Esophagus (tissue), 2 donors: ENCODE measurements around the gene USO1. TPM values are rescaled to one million over a fixed set of nuclear protein-coding genes. Genes with fewer than 3 reads are reported as not detected.
"Not testable (repeated sequence)": the region's sequence is repeated elsewhere in the genome, so short reads cannot be mapped to it uniquely, and the experiment has no call there.

ENCODE experiments used
- H3K27ac ChIP-seq, 2 donors: one replicate each; pipeline ENCODE4 v1.5.1; 2013; ENCODE audit warnings: low read depth in 2 of 2, mild to moderate bottlenecking in 2 of 2, inconsistent platforms in 1 of 2, low read length in 1 of 2, moderate library complexity in 1 of 2
- H3K27me3 ChIP-seq, 2 donors: one replicate each; pipeline ENCODE4 v1.6.1; 2013; ENCODE audit warnings: low read length in 2 of 2, control low read depth in 1 of 2, mild to moderate bottlenecking in 1 of 2; ENCODE audit not compliant: insufficient read depth in 2 of 2, control insufficient read depth in 1 of 2
- H3K36me3 ChIP-seq, 2 donors: one replicate each; pipeline ENCODE4 v1.6.1; 2013; ENCODE audit warnings: low read length in 1 of 2; ENCODE audit not compliant: control insufficient read depth in 2 of 2, insufficient read depth in 2 of 2
- H3K4me1 ChIP-seq, 2 donors: one replicate each; pipeline ENCODE4 v1.6.1; 2013; ENCODE audit warnings: low read length in 1 of 2; ENCODE audit not compliant: control insufficient read depth in 2 of 2, insufficient read depth in 2 of 2
- H3K4me3 ChIP-seq, 2 donors: one replicate each; pipeline ENCODE4 v1.5.1; 2013; ENCODE audit warnings: low read length in 2 of 2, mild to moderate bottlenecking in 2 of 2, low read depth in 1 of 2, moderate library complexity in 1 of 2
- H3K9me3 ChIP-seq, 2 donors: one replicate each; pipeline ENCODE4 v1.6.1; 2013; ENCODE audit warnings: mild to moderate bottlenecking in 2 of 2, low read depth in 1 of 2, low read length in 1 of 2, moderate library complexity in 1 of 2; ENCODE audit not compliant: control insufficient read depth in 2 of 2, insufficient read depth in 1 of 2
- WGBS, 2 donors: extraction: QIAGEN DNeasy Blood & Tissue Kit; methylation state at CpG; one replicate each; pipeline ENCODE4 v1.1.7; 2013; 5-methylcytosine and 5-hydroxymethylcytosine counted together
- polyA plus RNA-seq, 2 donors: library from polyadenylated mRNA; stranded (reverse); fragments of 200-250 nt; gene quantifications; one replicate each; pipeline ENCODE4 v1.2.3, GENCODE V29; 2013
- donor health status: healthy with polysubstance abuse.
- donor health status: Bipolar disorder and iron deficiency.

USO1 gene
- polyA plus RNA-seq, 2 donors: 33.0 to 33.6 TPM

GRCh38 chr4:75781305-75781704, 56.9 kb downstream of the USO1 start:
- no peak overlapping the region for H3K4me3 ChIP-seq
- H3K9me3 ChIP-seq: no peaks in the 10 kb centered on the region
- H3K36me3 ChIP-seq: peaks cover 2 to 3% of the 10 kb centered on the region in 2 donors
- no peaks in the 10 kb centered on the region for H3K27me3 ChIP-seq
- H3K27ac ChIP-seq: no peak overlapping the region
- no peaks in the 10 kb centered on the region for H3K4me1 ChIP-seq

- Histone ChIP-seq H3K36me3 (peaks cover 0 to 3% of the 10 kb centered on the region in 2 donors), H3K27ac (no peak overlapping the region), H3K27me3 (no peaks in the 10 kb centered on the region), H3K4me1 (no peaks in the 10 kb centered on the region), H3K9me3 (no peaks in the 10 kb centered on the region), H3K4me3 (no peak overlapping the region)
- WGBS, 2 donors: 97 to 98% methylated on average over 1 of the region's 1 CpG
Observed at GRCh38 chr4:75786526-75786925, 62.1 kb downstream of the USO1 start.

GRCh38 chr4:75786938-75787337, 62.6 kb downstream of the USO1 start:
- H3K36me3 ChIP-seq: peaks cover 0 to 3% of the 10 kb centered on the region in 2 donors

GRCh38 chr4:75790024-75790423, 65.6 kb downstream of the USO1 start:
- Histone ChIP-seq H3K4me1 (no peaks in the 10 kb centered on the region), H3K36me3 (peaks cover 0 to 2% of the 10 kb centered on the region in 2 donors), H3K9me3 (no peaks in the 10 kb centered on the region), H3K27ac (no peak overlapping the region), H3K27me3 (no peaks in the 10 kb centered on the region), H3K4me3 (no peak overlapping the region)
- 80 to 85% methylated on average over 1 of the region's 1 CpG for WGBS, 2 donors

More at GRCh38 chr4:75786938-75787337, 62.6 kb downstream of the USO1 start:
- H3K4me1 ChIP-seq: no peaks in the 10 kb centered on the region
- WGBS, 2 donors: 67 to 80% methylated on average over 1 of the region's 1 CpG
- H3K27ac ChIP-seq: no peak overlapping the region
- no peaks in the 10 kb centered on the region for H3K27me3 ChIP-seq
- no peak overlapping the region for H3K4me3 ChIP-seq
- no peaks in the 10 kb centered on the region for H3K9me3 ChIP-seq

- H3K27ac ChIP-seq: no peak overlapping the region
- H3K36me3 ChIP-seq: no peaks in the 10 kb centered on the region
- no peak overlapping the region for H3K4me3 ChIP-seq
- no peaks in the 10 kb centered on the region for H3K4me1 ChIP-seq
- WGBS, 2 donors: 83 to 94% methylated on average over 1 of the region's 1 CpG
- H3K27me3 ChIP-seq: no peaks in the 10 kb centered on the region
- no peaks in the 10 kb centered on the region for H3K9me3 ChIP-seq
Observed at GRCh38 chr4:75800972-75801371, 76.6 kb downstream of the USO1 start.

- not testable (repeated sequence) for H3K4me1 ChIP-seq, H3K27ac ChIP-seq, H3K4me3 ChIP-seq, H3K27me3 ChIP-seq, H3K36me3 ChIP-seq, H3K9me3 ChIP-seq
- WGBS, 2 donors: 85 to 91% methylated on average over 8 of the region's 8 CpGs
Observed at GRCh38 chr4:75806035-75806434, 81.7 kb downstream of the USO1 start.

- Histone ChIP-seq H3K27me3 (no peaks in the 10 kb centered on the region), H3K36me3 (peaks cover 0 to 12% of the 10 kb centered on the region in 2 donors), H3K9me3 (no peaks in the 10 kb centered on the region), H3K4me1 (no peaks in the 10 kb centered on the region), H3K4me3 (no peak overlapping the region), H3K27ac (no peak overlapping the region)
- WGBS, 2 donors: 81 to 94% methylated on average over 2 of the region's 2 CpGs
Observed at GRCh38 chr4:75817901-75818300, 93.5 kb downstream of the USO1 start.

- no peaks in the 10 kb centered on the region for H3K4me1 ChIP-seq
- WGBS, 2 donors: 74 to 95% methylated on average over 4 of the region's 4 CpGs
Observed at GRCh38 chr4:75819121-75819520, 94.7 kb downstream of the USO1 start.

GRCh38 chr4:75820197-75820596, 95.8 kb downstream of the USO1 start:
- Histone ChIP-seq H3K9me3 (no peaks in the 10 kb centered on the region), H3K36me3 (peaks cover 0 to under 1% of the 10 kb centered on the region in 2 donors), H3K4me1 (no peaks in the 10 kb centered on the region), H3K27ac (no peak overlapping the region), H3K4me3 (no peak overlapping the region), H3K27me3 (no peaks in the 10 kb centered on the region)
- WGBS, 2 donors: 51 to 54% methylated on average over 2 of the region's 2 CpGs

More at GRCh38 chr4:75819121-75819520, 94.7 kb downstream of the USO1 start:
- Histone ChIP-seq H3K36me3 (peaks cover 0 to 10% of the 10 kb centered on the region in 2 donors), H3K4me3 (no peak overlapping the region), H3K27me3 (no peaks in the 10 kb centered on the region), H3K9me3 (no peaks in the 10 kb centered on the region), H3K27ac (no peak overlapping the region)

GRCh38 chr4:75820676-75821075, 96.3 kb downstream of the USO1 start:
- Histone ChIP-seq H3K27me3 (no peaks in the 10 kb centered on the region), H3K4me3 (no peak overlapping the region), H3K4me1 (no peaks in the 10 kb centered on the region), H3K9me3 (no peaks in the 10 kb centered on the region), H3K36me3 (no peaks in the 10 kb centered on the region), H3K27ac (no peak overlapping the region)
- 63 to 83% methylated on average over 3 of the region's 3 CpGs for WGBS, 2 donors
